GM12864 (cell line): ENCODE data around the gene IGSF21.

Experiments
- DNase-seq: peaks from one replicate; pipeline ENCODE4 v3.0.0-alpha.2; 2011; ENCODE audit warnings: low read depth
- H3K4me3 ChIP-seq: 2 replicates; pipeline ENCODE4 v1.5.1; 2011; ENCODE audit warnings: mild to moderate bottlenecking, low read depth, low read length, control low read depth
- TF ChIP-seq, protein P1 (sequence below): IDR thresholded peaks from 2 replicates; pipeline ENCODE4 v1.5.1; 2011; ENCODE audit warnings: low read depth, mild to moderate bottlenecking, moderate library complexity, low read length, control low read depth, inconsistent platforms; ENCODE audit errors: missing control alignments

The IGSF21 gene

DNA sequence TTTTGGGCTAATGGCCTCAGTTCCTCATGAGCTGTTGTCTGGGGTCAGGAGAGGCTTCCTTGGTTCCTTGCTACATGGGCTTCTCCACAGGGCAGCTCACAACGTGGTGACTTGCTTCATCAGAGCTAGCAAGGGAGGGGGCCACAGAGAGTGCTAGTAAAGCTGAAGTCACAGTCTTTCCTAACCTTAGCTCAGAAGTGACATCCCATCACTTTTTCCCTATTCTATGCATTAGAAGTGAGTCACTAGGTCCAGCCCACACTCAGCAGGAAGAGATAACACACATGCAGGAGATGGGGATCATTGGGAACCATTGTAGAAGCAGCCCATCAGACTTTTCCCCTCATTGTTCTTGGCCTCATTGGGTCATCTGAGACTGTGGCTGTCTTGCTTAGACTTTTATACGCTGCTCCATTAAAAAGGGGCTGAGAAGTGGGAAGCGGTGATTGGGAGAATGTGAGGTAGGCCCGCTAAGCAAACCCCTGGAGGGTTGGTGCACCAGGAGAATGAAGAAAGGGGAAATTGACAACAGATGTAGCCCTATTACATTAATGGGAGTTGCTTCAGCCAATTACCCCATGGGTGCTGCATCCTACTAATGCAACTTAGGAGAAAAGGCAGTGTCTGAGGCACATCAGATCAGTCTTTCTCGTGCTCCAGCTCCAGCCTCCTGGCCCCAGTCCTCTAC is 22.1 kb upstream of the IGSF21 start:
- TF ChIP-seq, protein P1, sequence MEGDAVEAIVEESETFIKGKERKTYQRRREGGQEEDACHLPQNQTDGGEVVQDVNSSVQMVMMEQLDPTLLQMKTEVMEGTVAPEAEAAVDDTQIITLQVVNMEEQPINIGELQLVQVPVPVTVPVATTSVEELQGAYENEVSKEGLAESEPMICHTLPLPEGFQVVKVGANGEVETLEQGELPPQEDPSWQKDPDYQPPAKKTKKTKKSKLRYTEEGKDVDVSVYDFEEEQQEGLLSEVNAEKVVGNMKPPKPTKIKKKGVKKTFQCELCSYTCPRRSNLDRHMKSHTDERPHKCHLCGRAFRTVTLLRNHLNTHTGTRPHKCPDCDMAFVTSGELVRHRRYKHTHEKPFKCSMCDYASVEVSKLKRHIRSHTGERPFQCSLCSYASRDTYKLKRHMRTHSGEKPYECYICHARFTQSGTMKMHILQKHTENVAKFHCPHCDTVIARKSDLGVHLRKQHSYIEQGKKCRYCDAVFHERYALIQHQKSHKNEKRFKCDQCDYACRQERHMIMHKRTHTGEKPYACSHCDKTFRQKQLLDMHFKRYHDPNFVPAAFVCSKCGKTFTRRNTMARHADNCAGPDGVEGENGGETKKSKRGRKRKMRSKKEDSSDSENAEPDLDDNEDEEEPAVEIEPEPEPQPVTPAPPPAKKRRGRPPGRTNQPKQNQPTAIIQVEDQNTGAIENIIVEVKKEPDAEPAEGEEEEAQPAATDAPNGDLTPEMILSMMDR = no peak
- no peak for DNase-seq
- no peak overlapping the region for H3K4me3 ChIP-seq

DNA sequence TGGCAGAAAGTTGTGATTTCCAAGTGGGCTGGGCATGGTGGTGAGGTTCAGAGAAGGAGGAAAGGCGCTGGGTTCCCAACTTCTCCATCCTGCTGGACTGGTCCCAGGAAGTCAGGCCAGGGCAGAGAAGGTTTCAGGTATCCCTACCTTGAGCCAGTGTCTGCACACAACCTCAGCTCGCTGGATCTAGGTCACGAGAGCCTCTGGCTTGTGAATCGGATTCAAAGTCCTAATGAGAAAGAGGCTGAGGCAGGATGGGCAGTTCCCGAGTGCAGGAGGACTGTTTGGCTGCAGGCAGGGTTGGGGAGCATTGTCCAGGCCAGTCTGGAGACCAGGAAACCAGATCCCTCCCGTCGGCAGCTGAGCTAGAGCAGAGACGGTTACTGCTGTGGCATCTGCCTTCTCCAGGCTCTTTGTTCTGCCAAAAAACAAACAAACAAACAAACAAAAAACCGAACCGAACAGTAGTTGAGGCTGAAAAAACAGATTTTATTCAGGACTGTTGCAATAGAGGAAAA is 19.5 kb upstream of the IGSF21 start:
- no peak for DNase-seq
- no peak overlapping the region for H3K4me3 ChIP-seq
- TF ChIP-seq, protein P1 = no peak

DNA sequence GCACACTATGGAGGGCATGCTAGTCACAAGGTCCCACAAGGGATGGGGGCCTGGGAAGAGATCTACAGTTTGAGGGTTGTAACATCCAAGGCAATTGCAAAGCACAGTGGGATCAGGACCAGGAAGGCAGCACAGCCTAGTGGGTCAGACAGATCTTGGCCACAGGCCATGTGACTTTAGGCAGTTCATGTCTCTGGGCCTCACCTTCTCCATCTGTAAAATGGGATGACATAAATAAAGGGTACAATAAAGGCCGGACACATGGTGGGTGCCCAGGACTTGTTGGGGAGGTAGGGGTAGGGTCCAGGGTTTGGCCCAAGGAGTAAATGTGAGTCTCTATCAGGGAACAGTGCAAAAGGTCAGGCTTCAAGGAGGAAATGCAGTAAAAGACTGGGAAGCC is 18.1 kb upstream of the IGSF21 start:
- DNase-seq = no peak
- TF ChIP-seq, protein P1 = no peak
- H3K4me3 ChIP-seq = no peak overlapping the region

DNA sequence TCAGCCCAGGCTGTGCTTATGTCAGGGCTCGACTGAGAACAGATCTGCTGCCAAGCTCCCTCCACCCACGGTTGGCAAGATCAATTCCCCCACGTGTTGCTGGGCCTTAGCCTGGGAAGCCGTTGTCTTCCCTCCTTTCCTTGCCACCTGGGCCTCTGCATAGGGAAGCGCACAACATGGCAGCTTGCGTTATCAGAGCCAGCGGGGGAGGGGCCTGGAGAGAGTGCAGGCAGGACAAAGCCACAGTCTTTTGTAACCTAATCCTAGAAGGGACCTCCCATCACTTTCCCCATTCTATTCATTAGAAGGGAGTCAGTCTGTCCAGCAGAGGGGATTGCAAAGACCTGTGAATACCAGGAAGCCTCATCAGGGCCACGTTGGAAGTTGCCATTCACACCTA is 17.0 kb upstream of the IGSF21 start:
- no peak for DNase-seq
- TF ChIP-seq, protein P1 = no peak

DNA sequence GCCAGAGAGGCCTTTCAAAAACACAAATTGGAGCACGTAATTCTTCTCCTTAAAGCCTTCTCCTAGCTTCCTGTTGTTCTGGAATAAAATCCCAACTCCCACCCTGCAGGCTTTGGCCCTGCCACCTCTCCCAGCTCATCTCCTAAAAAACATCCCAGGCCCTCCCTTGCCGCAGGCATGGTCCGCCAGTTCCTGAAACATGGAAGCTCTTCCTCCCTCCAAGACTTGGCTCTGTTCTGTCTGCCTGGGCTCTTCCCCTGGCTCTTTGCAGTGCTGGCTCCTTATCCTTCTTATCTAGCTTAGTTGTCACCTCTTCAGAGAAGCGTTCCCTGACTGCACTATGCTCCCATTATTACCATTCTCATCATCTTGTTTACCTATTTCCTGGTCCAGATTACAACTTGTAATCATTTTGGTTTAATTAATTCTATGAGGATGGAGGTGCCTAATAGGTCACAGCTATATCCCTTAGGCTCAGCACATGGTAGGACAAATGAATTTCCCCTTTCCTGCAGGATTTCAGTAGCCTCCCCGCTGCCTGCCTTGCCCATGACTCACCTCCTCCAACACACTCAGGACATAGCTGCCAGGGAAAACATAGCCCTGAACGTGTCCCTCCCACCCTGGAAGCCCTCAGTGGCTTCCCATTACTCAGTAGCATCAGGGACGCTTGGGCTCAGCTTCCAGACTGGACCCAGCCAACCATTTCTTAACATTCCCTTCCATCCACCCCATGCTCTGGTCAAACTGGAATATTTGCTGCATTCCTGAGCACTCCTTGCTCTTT is 15.7 kb upstream of the IGSF21 start:
- no peak overlapping the region for H3K4me3 ChIP-seq
- TF ChIP-seq, protein P1 = no peak
- DNase-seq = no peak

More for the DNA sequence above, 17.0 kb upstream of the IGSF21 start:
- H3K4me3 ChIP-seq = no peak overlapping the region

DNA sequence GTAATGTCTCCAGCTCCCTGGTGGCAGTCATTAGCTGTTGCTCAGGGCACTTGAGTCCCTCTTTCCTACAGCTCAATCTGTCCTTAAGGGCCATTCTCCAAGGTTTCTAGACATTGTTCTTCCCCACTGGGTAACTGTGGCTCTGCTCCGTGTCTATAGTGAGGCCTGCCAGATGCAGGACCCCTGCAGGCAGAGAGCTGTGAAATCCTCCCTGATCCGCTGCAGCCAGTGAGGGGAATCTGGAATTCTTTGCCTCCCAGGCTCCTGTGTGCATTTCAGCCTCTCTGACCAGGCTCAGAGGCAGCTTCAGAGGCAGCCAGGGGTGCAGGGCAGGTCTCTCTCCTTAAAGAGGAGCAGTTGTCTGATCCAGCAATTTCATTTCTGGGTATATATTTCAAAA is 14.4 kb upstream of the IGSF21 start:
- no peak for DNase-seq
- TF ChIP-seq, protein P1 = no peak

More for the DNA sequence above, 14.4 kb upstream of the IGSF21 start:
- H3K4me3 ChIP-seq = no peak overlapping the region
